Measurements from ENCODE around the gene SRGAP1. TPM values are rescaled to one million over a fixed set of nuclear protein-coding genes. Genes with fewer than 3 reads are reported as not detected.
A peak's percentile ranks its signal among the peaks of the same experiment; 100 is the strongest.

The SRGAP1 gene
- total and polyA plus RNA-seq, 2 of the 13 experiments (the other 11 are each of a cell fraction or from before 2014, with no cell fraction given) = 1.6 to 3.4 TPM

DNA sequence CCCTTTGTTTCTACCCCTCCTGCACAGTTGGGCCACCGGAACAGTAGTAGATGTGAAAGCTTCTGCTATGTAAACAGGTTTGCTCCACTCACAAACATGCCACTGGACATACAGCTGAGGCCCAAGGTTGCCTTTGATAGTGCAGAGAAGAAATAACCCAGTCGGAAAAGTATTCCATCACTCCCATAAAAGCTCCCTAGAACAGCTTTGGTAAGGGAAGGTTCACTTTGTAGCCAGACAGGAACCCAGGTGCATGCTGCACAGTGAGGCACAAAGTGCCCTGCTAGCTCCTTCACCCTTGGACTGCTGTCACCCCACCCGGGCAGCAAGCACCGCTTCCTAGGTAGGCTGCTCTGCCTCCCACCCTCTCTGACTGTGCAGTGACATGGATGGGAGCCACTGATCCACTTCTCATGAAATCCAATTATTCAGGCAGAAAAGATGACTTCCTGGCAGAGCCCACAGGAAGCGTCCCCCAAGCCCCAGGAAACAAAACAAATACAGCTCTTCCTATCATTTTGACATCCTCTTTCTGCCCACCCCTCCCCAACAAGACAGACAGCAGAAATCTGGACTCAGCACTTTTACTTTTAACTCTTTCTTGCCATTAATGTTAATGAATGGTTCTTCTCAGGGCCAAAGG is 100.2 kb downstream of the SRGAP1 start (continued):
- TF ChIP-seq, protein P1, sequence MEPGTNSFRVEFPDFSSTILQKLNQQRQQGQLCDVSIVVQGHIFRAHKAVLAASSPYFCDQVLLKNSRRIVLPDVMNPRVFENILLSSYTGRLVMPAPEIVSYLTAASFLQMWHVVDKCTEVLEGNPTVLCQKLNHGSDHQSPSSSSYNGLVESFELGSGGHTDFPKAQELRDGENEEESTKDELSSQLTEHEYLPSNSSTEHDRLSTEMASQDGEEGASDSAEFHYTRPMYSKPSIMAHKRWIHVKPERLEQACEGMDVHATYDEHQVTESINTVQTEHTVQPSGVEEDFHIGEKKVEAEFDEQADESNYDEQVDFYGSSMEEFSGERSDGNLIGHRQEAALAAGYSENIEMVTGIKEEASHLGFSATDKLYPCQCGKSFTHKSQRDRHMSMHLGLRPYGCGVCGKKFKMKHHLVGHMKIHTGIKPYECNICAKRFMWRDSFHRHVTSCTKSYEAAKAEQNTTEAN (CRISPR knock-in tag; conservative IDR thresholded peaks at IDR 0.05) = no peak; the same call in 1 of the 2 replicates
- TF ChIP-seq ZNF510 (CRISPR knock-in tag; IDR thresholded peaks at IDR 0.05; ENCODE audit: low read depth) (no peak), ARNT2 (CRISPR knock-in tag; IDR thresholded peaks at IDR 0.05; ENCODE audit: low read depth) (no peak), SNAPC2 (CRISPR knock-in tag; IDR thresholded peaks at IDR 0.05) (no peak), ZNF331 (CRISPR knock-in tag; IDR thresholded peaks at IDR 0.05) (peak; percentile 30; the same call in 1 of the 2 replicates), ZNF781 (CRISPR knock-in tag; IDR thresholded peaks at IDR 0.05; ENCODE audit: borderline replicate concordance, not compliant biosample characterization) (no peak), ZNF792 (CRISPR knock-in tag; IDR thresholded peaks at IDR 0.05) (no peak), ZNF652 (CRISPR knock-in tag; IDR thresholded peaks at IDR 0.05; ENCODE audit: borderline replicate concordance, low read depth) (peak; percentile 94), ZNF644 (CRISPR knock-in tag; IDR thresholded peaks at IDR 0.05; ENCODE audit: low read depth) (no peak; the same call in 1 of the 2 replicates), FOSL2 (CRISPR knock-in tag; IDR thresholded peaks at IDR 0.05) (peak; percentile 7; the same call in 1 of the 2 replicates), FOXA3 (CRISPR knock-in tag; IDR thresholded peaks at IDR 0.05) (peak; percentile 89), RFX3 (CRISPR knock-in tag; IDR thresholded peaks at IDR 0.05) (no peak), REPIN1 (CRISPR knock-in tag; IDR thresholded peaks at IDR 0.05; ENCODE audit: borderline replicate concordance, low read depth) (peak; percentile 50; the same call in 1 of the 2 replicates), POLR2A (IDR thresholded peaks at IDR 0.05; ENCODE audit: insufficient read depth in 1 of 2, low read depth in 2 of 2, low read length in 2 of 2) (0 out of 4 replicates have a peak, but pooled peaks of 1 of the 2 experiments have one; percentile 29), ZBTB1 (CRISPR knock-in tag; IDR thresholded peaks at IDR 0.05; ENCODE audit: borderline replicate concordance) (no peak), ZMYM4 (CRISPR knock-in tag; IDR thresholded peaks at IDR 0.05) (peak; percentile 53), PHB2 (IDR thresholded peaks at IDR 0.05; ENCODE audit: partially characterized antibody) (no peak), ZFX (CRISPR knock-in tag; IDR thresholded peaks at IDR 0.05; ENCODE audit: low read depth) (peak; percentile 24; the same call in 1 of the 2 replicates), ZFP41 (CRISPR knock-in tag; IDR thresholded peaks at IDR 0.05; ENCODE audit: borderline replicate concordance) (no peak), RBAK (CRISPR knock-in tag; IDR thresholded peaks at IDR 0.05) (no peak)
- TF ChIP-seq, protein P2, sequence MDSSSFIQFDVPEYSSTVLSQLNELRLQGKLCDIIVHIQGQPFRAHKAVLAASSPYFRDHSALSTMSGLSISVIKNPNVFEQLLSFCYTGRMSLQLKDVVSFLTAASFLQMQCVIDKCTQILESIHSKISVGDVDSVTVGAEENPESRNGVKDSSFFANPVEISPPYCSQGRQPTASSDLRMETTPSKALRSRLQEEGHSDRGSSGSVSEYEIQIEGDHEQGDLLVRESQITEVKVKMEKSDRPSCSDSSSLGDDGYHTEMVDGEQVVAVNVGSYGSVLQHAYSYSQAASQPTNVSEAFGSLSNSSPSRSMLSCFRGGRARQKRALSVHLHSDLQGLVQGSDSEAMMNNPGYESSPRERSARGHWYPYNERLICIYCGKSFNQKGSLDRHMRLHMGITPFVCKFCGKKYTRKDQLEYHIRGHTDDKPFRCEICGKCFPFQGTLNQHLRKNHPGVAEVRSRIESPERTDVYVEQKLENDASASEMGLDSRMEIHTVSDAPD (CRISPR knock-in tag; IDR thresholded peaks at IDR 0.05) = no peak
- TF ChIP-seq, protein P3, sequence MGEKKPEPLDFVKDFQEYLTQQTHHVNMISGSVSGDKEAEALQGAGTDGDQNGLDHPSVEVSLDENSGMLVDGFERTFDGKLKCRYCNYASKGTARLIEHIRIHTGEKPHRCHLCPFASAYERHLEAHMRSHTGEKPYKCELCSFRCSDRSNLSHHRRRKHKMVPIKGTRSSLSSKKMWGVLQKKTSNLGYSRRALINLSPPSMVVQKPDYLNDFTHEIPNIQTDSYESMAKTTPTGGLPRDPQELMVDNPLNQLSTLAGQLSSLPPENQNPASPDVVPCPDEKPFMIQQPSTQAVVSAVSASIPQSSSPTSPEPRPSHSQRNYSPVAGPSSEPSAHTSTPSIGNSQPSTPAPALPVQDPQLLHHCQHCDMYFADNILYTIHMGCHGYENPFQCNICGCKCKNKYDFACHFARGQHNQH (CRISPR knock-in tag; IDR thresholded peaks at IDR 0.05) = peak; percentile 23; the same call in 1 of the 2 replicates
- TF ChIP-seq, protein P4, sequence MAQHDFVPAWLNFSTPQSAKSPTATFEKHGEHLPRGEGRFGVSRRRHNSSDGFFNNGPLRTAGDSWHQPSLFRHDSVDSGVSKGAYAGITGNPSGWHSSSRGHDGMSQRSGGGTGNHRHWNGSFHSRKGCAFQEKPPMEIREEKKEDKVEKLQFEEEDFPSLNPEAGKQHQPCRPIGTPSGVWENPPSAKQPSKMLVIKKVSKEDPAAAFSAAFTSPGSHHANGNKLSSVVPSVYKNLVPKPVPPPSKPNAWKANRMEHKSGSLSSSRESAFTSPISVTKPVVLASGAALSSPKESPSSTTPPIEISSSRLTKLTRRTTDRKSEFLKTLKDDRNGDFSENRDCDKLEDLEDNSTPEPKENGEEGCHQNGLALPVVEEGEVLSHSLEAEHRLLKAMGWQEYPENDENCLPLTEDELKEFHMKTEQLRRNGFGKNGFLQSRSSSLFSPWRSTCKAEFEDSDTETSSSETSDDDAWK (CRISPR knock-in tag; IDR thresholded peaks at IDR 0.05) = no peak
- TF ChIP-seq, protein P5, sequence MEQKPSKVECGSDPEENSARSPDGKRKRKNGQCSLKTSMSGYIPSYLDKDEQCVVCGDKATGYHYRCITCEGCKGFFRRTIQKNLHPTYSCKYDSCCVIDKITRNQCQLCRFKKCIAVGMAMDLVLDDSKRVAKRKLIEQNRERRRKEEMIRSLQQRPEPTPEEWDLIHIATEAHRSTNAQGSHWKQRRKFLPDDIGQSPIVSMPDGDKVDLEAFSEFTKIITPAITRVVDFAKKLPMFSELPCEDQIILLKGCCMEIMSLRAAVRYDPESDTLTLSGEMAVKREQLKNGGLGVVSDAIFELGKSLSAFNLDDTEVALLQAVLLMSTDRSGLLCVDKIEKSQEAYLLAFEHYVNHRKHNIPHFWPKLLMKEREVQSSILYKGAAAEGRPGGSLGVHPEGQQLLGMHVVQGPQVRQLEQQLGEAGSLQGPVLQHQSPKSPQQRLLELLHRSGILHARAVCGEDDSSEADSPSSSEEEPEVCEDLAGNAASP (CRISPR knock-in tag; IDR thresholded peaks at IDR 0.05; ENCODE audit: borderline replicate concordance) = no peak
